NCI-H524 (cell line): ENCODE data around the gene RSRC1.
"Not testable (repeated sequence)": the region's sequence is repeated elsewhere in the genome, so short reads cannot be mapped to it uniquely, and the experiment has no call there.

Experiments
- DNase-seq, 2 experiments: peaks; one replicate each; lab custom pipeline; 2025; lab: John Stamatoyannopoulos, UW

RSRC1 gene

GRCh38 chr3:158465074-158465473 is 355.2 kb downstream of the RSRC1 start:
- DNase-seq: no peak

- DNase-seq: no peak
Observed at GRCh38 chr3:158470944-158471638, 361.2 kb downstream of the RSRC1 start.

- no peak for DNase-seq
Observed at GRCh38 chr3:158471639-158472294, 361.9 kb downstream of the RSRC1 start.

GRCh38 chr3:158479051-158479450 is 369.2 kb downstream of the RSRC1 start:
- DNase-seq: no peak

- no peak for DNase-seq
Observed at GRCh38 chr3:158483701-158484235, 373.9 kb downstream of the RSRC1 start.

GRCh38 chr3:158486200-158486599 is 376.3 kb downstream of the RSRC1 start:
- no peak for DNase-seq

- peak; percentile 4 to 35 for DNase-seq
Observed at GRCh38 chr3:158488670-158489069, 378.8 kb downstream of the RSRC1 start.

GRCh38 chr3:158489181-158489580 is 379.3 kb downstream of the RSRC1 start:
- DNase-seq: peak; percentile 76 to 90

- no peak for DNase-seq
Observed at GRCh38 chr3:158491968-158492367, 382.1 kb downstream of the RSRC1 start.

GRCh38 chr3:158492685-158493084 is 382.8 kb downstream of the RSRC1 start:
- no peak for DNase-seq

- DNase-seq: no peak
Observed at GRCh38 chr3:158493931-158494330, 384.0 kb downstream of the RSRC1 start.

GRCh38 chr3:158494673-158495072 is 384.8 kb downstream of the RSRC1 start:
- DNase-seq: no peak

- not testable (repeated sequence) for DNase-seq
Observed at GRCh38 chr3:158495398-158495902, 385.6 kb downstream of the RSRC1 start.

- DNase-seq: no peak
Observed at GRCh38 chr3:158505117-158505516, 395.2 kb downstream of the RSRC1 start.

GRCh38 chr3:158506456-158506855 is 396.6 kb downstream of the RSRC1 start:
- no peak for DNase-seq

GRCh38 chr3:158508481-158508880 is 398.6 kb downstream of the RSRC1 start:
- no peak for DNase-seq

- DNase-seq: no peak
Observed at GRCh38 chr3:158509891-158510290, 400.0 kb downstream of the RSRC1 start.

GRCh38 chr3:158516729-158517128 is 406.8 kb downstream of the RSRC1 start:
- not testable (repeated sequence) for DNase-seq

- DNase-seq: no peak
Observed at GRCh38 chr3:158519776-158520175, 409.9 kb downstream of the RSRC1 start.

- no peak for DNase-seq
Observed at GRCh38 chr3:158520433-158520832, 410.5 kb downstream of the RSRC1 start.

GRCh38 chr3:158522221-158523136 is 412.6 kb downstream of the RSRC1 start:
- DNase-seq: no peak

- no peak for DNase-seq
Observed at GRCh38 chr3:158528076-158528674, 418.3 kb downstream of the RSRC1 start.
